Hepatocyte (in vitro differentiated cells): ENCODE results near the gene NIM1K.

Source experiments
- CTCF ChIP-seq: fragments of 200-600 bp; sonication (generic); IDR thresholded peaks from 2 replicates; pipeline ENCODE4 v1.5.1; 2016; ENCODE audit warnings: antibody characterized with exemption, mild to moderate bottlenecking; ENCODE audit not compliant: poor library complexity
- EZH2 ChIP-seq: fragments of 200-600 bp; sonication (generic); IDR thresholded peaks from 2 replicates; pipeline ENCODE4 v1.6.1; 2016; ENCODE audit warnings: antibody characterized with exemption, mild to moderate bottlenecking, borderline replicate concordance

DNA sequence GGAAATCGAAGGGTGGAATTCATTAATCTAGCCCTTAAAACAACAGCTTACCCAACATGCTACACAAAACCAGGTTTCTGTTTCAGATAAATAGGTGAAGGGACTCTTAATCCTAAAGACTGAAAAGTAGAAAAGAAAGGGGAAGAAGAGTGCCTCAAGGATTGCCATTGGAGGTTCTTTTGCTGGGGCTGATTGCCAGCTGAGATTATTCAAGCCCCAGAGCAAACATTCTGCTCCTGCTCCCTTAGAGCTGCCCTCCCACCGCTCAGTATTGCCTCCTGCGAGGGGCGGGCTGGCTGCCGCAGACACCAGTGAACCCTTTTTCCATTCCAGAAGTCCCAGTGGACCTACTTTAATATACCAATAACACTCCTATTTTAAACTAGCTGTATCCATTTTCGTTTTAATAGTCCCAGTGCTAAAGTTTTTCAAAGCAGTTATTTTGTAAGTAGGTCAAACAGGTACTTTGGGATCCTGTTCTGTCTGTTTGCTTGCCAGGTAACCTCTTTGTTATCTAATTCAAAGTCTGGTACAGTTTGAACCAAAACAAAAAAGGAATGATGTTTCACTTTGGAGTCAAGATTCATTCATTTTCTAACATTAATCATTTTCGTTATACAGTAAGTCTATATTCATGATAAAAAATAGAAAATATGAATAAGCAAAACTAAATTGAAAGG lies 82.5 kb downstream of the NIM1K start:
- TF ChIP-seq CTCF (no peak), EZH2 (no peak)
